Tibial nerve (tissue), 4 donors: ENCODE results near the gene GNAI3. TPM values are rescaled to one million over a fixed set of nuclear protein-coding genes. Genes with fewer than 3 reads are reported as not detected.

Source experiments
- DNase-seq, 2 donors: peaks; one replicate each; pipeline ENCODE4 v3.0.0-alpha.2; 2019; ENCODE audit warnings: low spot score in 2 of 2
- H3K27ac ChIP-seq, 4 donors: fragments of 200-600 bp; sonication (generic) in 3 of 4; one replicate each; pipeline ENCODE4 v1.5.1; 2017 to 2019; ENCODE audit warnings: mild to moderate bottlenecking in 1 of 4
- H3K27me3 ChIP-seq, 2 donors: fragments of 200-600 bp; sonication (generic) in 1 of 2; one replicate each; pipeline versions ENCODE4 v1.5.1 to v1.6.0; 2017 to 2019
- H3K36me3 ChIP-seq, 3 donors: fragments of 200-600 bp; sonication (generic); one replicate each; pipeline ENCODE4 v1.5.1; 2018 to 2019
- H3K4me1 ChIP-seq, 4 donors: fragments of 200-600 bp; sonication (generic) in 3 of 4; one replicate each; pipeline ENCODE4 v1.5.1; 2017 to 2019
- H3K4me3 ChIP-seq, 4 donors: fragments of 200-600 bp; sonication (generic) in 3 of 4; one replicate each; pipeline ENCODE4 v1.5.1; 2017 to 2019; ENCODE audit warnings: mild to moderate bottlenecking in 1 of 4, moderate library complexity in 1 of 4
- H3K9me3 ChIP-seq, 4 donors: fragments of 200-600 bp; sonication (generic) in 3 of 4; one replicate each; pipeline ENCODE4 v1.5.1; 2017 to 2019
- EP300 ChIP-seq, 2 donors: sonication (generic); formaldehyde crosslinking; IDR thresholded peaks; one replicate each; pipeline ENCODE4 v1.6.1; 2017; ENCODE audit warnings: antibody characterized with exemption in 2 of 2, mild to moderate bottlenecking in 1 of 2
- POLR2A ChIP-seq, 2 donors: fragments of 450-650 bp; IDR thresholded peaks; one replicate each; pipeline ENCODE4 v1.6.1; 2017; ENCODE audit warnings: antibody characterized with exemption in 2 of 2, mild to moderate bottlenecking in 2 of 2, moderate library complexity in 2 of 2
- WGBS, 2 donors: methylation state at CpG; one replicate each; pipeline ENCODE4 v1.1.5; 2018; 5-methylcytosine and 5-hydroxymethylcytosine counted together
- total RNA-seq, 4 donors: library from RNA; depleted of rRNA; stranded (reverse); fragments of >200 nt; gene quantifications; one replicate each; pipeline ENCODE4 v1.1.0, GENCODE V29; 2016
- TF ChIP-seq, protein P1 (sequence below), 5 experiments: fragments of 200-600 bp in 3 of 5; fragments of 450-650 bp in 2 of 5; sonication (generic) in 3 of 5; IDR thresholded peaks; one replicate each; pipeline ENCODE4 v1.5.1; 2016 to 2019; ENCODE audit warnings: antibody characterized with exemption in 5 of 5, mild to moderate bottlenecking in 3 of 5, moderate library complexity in 2 of 5

GNAI3 gene
- total RNA-seq, 4 donors from 2014 or later = 4.0 to 6.3 (median 5.1) TPM

GRCh38 chr1:109639063-109639840 lies 90.8 kb downstream of the GNAI3 start:
- 83 to 85% methylated on average over 7 to 9 of the region's 9 CpGs for WGBS, 2 donors
- H3K36me3 ChIP-seq = no peaks in the 10 kb centered on the region
- H3K4me3 ChIP-seq = no peak overlapping the region
- no peak for TF ChIP-seq EP300 (IDR thresholded peaks at IDR 0.05)
- TF ChIP-seq POLR2A (IDR thresholded peaks at IDR 0.05) = no peak
- TF ChIP-seq, protein P1, sequence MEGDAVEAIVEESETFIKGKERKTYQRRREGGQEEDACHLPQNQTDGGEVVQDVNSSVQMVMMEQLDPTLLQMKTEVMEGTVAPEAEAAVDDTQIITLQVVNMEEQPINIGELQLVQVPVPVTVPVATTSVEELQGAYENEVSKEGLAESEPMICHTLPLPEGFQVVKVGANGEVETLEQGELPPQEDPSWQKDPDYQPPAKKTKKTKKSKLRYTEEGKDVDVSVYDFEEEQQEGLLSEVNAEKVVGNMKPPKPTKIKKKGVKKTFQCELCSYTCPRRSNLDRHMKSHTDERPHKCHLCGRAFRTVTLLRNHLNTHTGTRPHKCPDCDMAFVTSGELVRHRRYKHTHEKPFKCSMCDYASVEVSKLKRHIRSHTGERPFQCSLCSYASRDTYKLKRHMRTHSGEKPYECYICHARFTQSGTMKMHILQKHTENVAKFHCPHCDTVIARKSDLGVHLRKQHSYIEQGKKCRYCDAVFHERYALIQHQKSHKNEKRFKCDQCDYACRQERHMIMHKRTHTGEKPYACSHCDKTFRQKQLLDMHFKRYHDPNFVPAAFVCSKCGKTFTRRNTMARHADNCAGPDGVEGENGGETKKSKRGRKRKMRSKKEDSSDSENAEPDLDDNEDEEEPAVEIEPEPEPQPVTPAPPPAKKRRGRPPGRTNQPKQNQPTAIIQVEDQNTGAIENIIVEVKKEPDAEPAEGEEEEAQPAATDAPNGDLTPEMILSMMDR (IDR thresholded peaks at IDR 0.05) = no peak
- no peaks in the 10 kb centered on the region for H3K9me3 ChIP-seq
- H3K27me3 ChIP-seq = no peaks in the 10 kb centered on the region
- no peak for DNase-seq
- peaks cover 0 to 29% (median 11%) of the 10 kb centered on the region in 4 donors for H3K4me1 ChIP-seq
- no peak overlapping the region for H3K27ac ChIP-seq

GRCh38 chr1:109639841-109640184 lies 91.4 kb downstream of the GNAI3 start:
- Histone ChIP-seq H3K4me1 (peaks cover 0 to 29% (median 11%) of the 10 kb centered on the region in 4 donors), H3K27ac (no peak overlapping the region), H3K36me3 (no peaks in the 10 kb centered on the region), H3K27me3 (no peaks in the 10 kb centered on the region), H3K4me3 (no peak overlapping the region), H3K9me3 (no peaks in the 10 kb centered on the region)
- TF ChIP-seq EP300 (IDR thresholded peaks at IDR 0.05) (no peak), POLR2A (IDR thresholded peaks at IDR 0.05) (no peak)
- TF ChIP-seq, protein P1 (IDR thresholded peaks at IDR 0.05) = no peak
- DNase-seq = peak in 1 of 2 donors; percentile 1
- 43 to 58% methylated on average over 5 to 6 of the region's 6 CpGs for WGBS, 2 donors

DNA sequence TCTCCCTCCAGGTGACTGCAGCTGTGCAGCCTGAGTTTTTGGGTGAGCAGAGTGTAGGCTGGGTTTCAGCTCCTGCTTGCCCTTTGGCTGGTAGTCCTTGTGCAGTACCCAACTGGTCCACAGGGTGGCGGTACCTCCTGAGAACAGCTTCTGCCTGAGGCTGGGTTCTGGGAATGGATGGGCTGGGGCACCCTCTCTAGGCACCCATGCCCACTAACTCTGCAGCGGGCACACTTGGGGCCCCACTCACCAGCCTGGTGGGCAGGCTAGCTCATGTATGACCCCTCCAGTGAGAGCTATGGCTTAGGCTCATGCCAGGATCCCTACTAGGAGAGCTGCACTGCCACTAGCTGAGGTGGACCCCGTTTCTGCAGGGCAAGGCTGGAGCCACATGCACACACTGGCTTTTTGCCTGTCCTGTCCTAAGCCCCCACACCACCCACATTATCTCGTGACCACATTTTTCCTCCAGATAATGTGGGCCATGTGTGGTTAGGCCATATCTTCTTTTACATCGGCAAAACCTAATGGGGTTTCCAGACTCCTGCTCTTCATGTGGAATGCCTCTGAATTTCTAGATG lies 92.0 kb downstream of the GNAI3 start:
- H3K27me3 ChIP-seq = no peaks in the 10 kb centered on the region
- TF ChIP-seq EP300 (IDR thresholded peaks at IDR 0.05) (no peak), POLR2A (IDR thresholded peaks at IDR 0.05) (no peak)
- TF ChIP-seq, protein P1 (IDR thresholded peaks at IDR 0.05) = peak; percentile 90 to 96 (median 95)

GRCh38 chr1:109641078-109641740 lies 92.8 kb downstream of the GNAI3 start:
- WGBS, 2 donors = 73 to 86% methylated on average over 2 of the region's 2 CpGs
- Histone ChIP-seq H3K36me3 (no peaks in the 10 kb centered on the region), H3K27ac (no peak overlapping the region), H3K27me3 (no peaks in the 10 kb centered on the region), H3K9me3 (no peaks in the 10 kb centered on the region), H3K4me3 (no peak overlapping the region), H3K4me1 (peaks cover 0 to 25% (median 6%) of the 10 kb centered on the region in 4 donors)
- DNase-seq = peak in 1 of 2 donors; percentile 2
- TF ChIP-seq, protein P1 (IDR thresholded peaks at IDR 0.05) = no peak
- TF ChIP-seq POLR2A (IDR thresholded peaks at IDR 0.05) (no peak), EP300 (IDR thresholded peaks at IDR 0.05) (no peak)

More for the DNA sequence above, 92.0 kb downstream of the GNAI3 start:
- Histone ChIP-seq H3K4me3 (no peak overlapping the region), H3K9me3 (no peaks in the 10 kb centered on the region), H3K27ac (no peak overlapping the region), H3K4me1 (peaks cover 0 to 29% (median 11%) of the 10 kb centered on the region in 4 donors), H3K36me3 (no peaks in the 10 kb centered on the region)
- WGBS, 2 donors = 40 to 47% methylated on average over 4 to 5 of the region's 5 CpGs
- DNase-seq = peak; percentile 89 to 97

GRCh38 chr1:109641861-109642260 lies 93.4 kb downstream of the GNAI3 start:
- DNase-seq = no peak
- 67 to 84% methylated on average over 2 of the region's 2 CpGs for WGBS, 2 donors

More at GRCh38 chr1:109641861-109642260, 93.4 kb downstream of the GNAI3 start:
- TF ChIP-seq POLR2A (IDR thresholded peaks at IDR 0.05) (no peak), EP300 (IDR thresholded peaks at IDR 0.05) (no peak)
- TF ChIP-seq, protein P1 (IDR thresholded peaks at IDR 0.05) = no peak
- peaks cover 0 to 20% (median 3%) of the 10 kb centered on the region in 4 donors for H3K4me1 ChIP-seq
- no peak overlapping the region for H3K4me3 ChIP-seq
- no peaks in the 10 kb centered on the region for H3K36me3 ChIP-seq
- H3K9me3 ChIP-seq = no peaks in the 10 kb centered on the region
- no peaks in the 10 kb centered on the region for H3K27me3 ChIP-seq
- H3K27ac ChIP-seq = no peak overlapping the region
